ENCODE data around the gene GNAL. TPM values are rescaled to one million over a fixed set of nuclear protein-coding genes. Genes with fewer than 3 reads are reported as not detected.

GNAL gene
- total RNA-seq, 1 experiment from 2014 or later: 24.0 TPM

DNA sequence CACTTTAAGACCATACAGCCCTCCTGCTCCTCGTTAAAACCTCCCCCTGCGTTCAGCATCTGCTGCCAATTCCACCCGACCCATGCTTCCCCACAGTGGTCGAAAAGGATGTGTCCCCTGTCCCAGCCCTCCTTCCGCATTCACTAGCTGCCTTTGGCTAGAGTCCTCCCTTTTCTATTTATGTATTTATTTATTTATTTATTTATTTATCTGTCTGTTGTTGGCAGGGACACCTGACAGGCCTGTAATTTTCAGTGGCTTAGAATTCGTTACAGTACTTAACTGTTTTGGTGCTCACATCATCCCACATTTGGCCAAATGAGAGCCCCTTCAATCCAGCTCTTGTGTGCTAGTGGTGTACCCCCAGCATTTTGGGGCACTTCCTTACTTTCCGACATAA lies 50.8 kb downstream of the GNAL start:
- WGBS (ENCODE audit: extremely low coverage, insufficient read length, low lambda C conversion rate): no CpG with 5 or more reads among the region's 7 CpGs
- Histone ChIP-seq H4K5ac (ENCODE audit: insufficient read length, low read depth, low read length) (no peak overlapping the region), H3K79me2 (ENCODE audit: insufficient read depth, low read length) (no peaks in the 10 kb centered on the region), H2BK5ac (ENCODE audit: insufficient read length, low read length) (no peak overlapping the region), H2BK15ac (ENCODE audit: low read depth, low read length) (no peak overlapping the region), H3K4me2 (ENCODE audit: insufficient read depth, insufficient read length, low read length) (no peak overlapping the region), H3K9me3 (ENCODE audit: control insufficient read depth, low read depth, low read length) (no peaks in the 10 kb centered on the region), H3K27me3 (ENCODE audit: insufficient read depth, low read length) (no peaks in the 10 kb centered on the region), H3K18ac (ENCODE audit: insufficient read length, low read depth, low read length) (no peak overlapping the region), H2AFZ (ENCODE audit: low read length) (no peak overlapping the region), H2BK12ac (ENCODE audit: insufficient read length, low read depth, low read length) (no peak overlapping the region), H4K20me1 (ENCODE audit: control insufficient read depth, insufficient read depth, insufficient read length) (peaks cover 3% of the 10 kb centered on the region), H3K23ac (ENCODE audit: insufficient read length, low read depth, low read length) (no peak overlapping the region), H3K56ac (ENCODE audit: insufficient read length, low read depth, low read length) (no peak overlapping the region), H4K91ac (ENCODE audit: insufficient read length, low read depth, low read length) (no peak overlapping the region), H2BK20ac (ENCODE audit: low read depth, low read length, poor library complexity, severe bottlenecking) (no peak overlapping the region), H3K4ac (ENCODE audit: low read depth, low read length) (no peak overlapping the region), H4K8ac (replicated peaks; ENCODE audit: insufficient read length, low read depth, low read length) (no peak overlapping the region), H3K27ac (ENCODE audit: insufficient read length, low read depth, low read length) (no peak overlapping the region), H2BK120ac (ENCODE audit: low read depth, low read length, poor library complexity, severe bottlenecking) (no peak overlapping the region), H3K14ac (ENCODE audit: insufficient read depth, low read length) (no peak overlapping the region), H3T11ph (ENCODE audit: low read length) (no peak overlapping the region), H2AK5ac (ENCODE audit: insufficient read length, low read length) (no peak overlapping the region), H3K9ac (ENCODE audit: extremely low read depth, insufficient read length, low read length) (no peak overlapping the region), H3K4me1 (ENCODE audit: insufficient read depth, low read length) (no peaks in the 10 kb centered on the region), H3K23me2 (ENCODE audit: insufficient read length, low read depth, low read length, poor library complexity, severe bottlenecking) (no peaks in the 10 kb centered on the region), H3K79me1 (ENCODE audit: insufficient read depth, low read depth, low read length, poor library complexity, severe bottlenecking) (no peaks in the 10 kb centered on the region)
- TF ChIP-seq, protein P1, sequence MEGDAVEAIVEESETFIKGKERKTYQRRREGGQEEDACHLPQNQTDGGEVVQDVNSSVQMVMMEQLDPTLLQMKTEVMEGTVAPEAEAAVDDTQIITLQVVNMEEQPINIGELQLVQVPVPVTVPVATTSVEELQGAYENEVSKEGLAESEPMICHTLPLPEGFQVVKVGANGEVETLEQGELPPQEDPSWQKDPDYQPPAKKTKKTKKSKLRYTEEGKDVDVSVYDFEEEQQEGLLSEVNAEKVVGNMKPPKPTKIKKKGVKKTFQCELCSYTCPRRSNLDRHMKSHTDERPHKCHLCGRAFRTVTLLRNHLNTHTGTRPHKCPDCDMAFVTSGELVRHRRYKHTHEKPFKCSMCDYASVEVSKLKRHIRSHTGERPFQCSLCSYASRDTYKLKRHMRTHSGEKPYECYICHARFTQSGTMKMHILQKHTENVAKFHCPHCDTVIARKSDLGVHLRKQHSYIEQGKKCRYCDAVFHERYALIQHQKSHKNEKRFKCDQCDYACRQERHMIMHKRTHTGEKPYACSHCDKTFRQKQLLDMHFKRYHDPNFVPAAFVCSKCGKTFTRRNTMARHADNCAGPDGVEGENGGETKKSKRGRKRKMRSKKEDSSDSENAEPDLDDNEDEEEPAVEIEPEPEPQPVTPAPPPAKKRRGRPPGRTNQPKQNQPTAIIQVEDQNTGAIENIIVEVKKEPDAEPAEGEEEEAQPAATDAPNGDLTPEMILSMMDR (conservative IDR thresholded peaks at IDR 0.05): no peak
- no peaks in the 10 kb centered on the region for H3K27me3 Mint-ChIP-seq (ENCODE audit: low read depth)
- peaks cover 20 to 33% of the 10 kb centered on the region in 2 experiments for H3K4me1 Mint-ChIP-seq
- no peaks in the 10 kb centered on the region for H3K36me3 Mint-ChIP-seq (ENCODE audit: insufficient read depth in 1 of 3, low read depth in 3 of 3)
- no peak overlapping the region for H3K27ac Mint-ChIP-seq
- no peaks in the 10 kb centered on the region for H3K9me3 Mint-ChIP-seq
- no peak overlapping the region for H3K4me3 Mint-ChIP-seq
- DNase-seq: no peak
